Activated T-cell treated with anti-CD3 and anti-CD28 coated beads, Interleukin-2, amount 50 U/mL, for 48 hours (primary cell): ENCODE data around the gene CIDEC.
A peak's percentile ranks its signal among the peaks of the same experiment; 100 is the strongest.

Experiments used
- DNase-seq, 2 experiments: peaks; one replicate each; pipeline ENCODE4 v3.0.0-alpha.2; 2020

Gene CIDEC, protein sequence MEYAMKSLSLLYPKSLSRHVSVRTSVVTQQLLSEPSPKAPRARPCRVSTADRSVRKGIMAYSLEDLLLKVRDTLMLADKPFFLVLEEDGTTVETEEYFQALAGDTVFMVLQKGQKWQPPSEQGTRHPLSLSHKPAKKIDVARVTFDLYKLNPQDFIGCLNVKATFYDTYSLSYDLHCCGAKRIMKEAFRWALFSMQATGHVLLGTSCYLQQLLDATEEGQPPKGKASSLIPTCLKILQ

DNA sequence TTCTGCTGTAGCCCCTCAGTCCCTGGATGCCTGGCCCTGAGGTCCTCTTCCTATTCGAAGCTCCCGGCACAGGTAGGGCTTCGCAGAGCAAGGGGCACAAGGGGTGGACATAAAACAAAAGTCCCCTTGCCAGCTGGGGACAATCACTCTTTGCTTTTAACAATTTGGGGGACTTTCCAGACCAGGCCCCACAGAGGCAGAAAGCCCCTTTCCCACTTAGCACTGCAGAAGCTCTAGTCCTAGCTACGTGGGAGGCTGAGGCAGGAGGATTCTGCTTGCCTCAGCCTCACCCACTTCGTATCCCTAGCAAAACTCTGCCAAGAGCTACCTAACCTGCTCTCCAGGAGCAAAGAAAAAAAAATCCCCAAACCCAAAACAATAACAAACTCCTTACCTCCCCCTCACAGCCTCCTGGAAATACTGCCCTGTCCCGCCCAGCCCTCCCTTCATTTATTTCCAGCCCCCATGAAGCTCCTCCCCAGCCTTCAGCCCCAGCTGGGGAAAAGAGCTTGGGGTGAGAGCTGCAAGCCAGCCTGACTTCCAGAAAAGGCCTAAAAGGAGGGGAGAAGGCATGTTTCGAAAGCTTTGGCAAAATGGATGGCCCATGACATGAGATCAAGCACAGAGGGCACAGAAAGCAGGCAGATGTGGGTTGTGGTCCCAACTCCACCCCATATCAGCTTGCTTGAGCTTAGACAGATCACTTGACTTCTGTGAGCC is at the start of gene CIDEC:
CIDEC (minus strand) TSS at position 424 of the 720 bp plus-strand sequence. CDS start 1,767 bp downstream, outside the sequence.
- DNase-seq: no peak

DNA sequence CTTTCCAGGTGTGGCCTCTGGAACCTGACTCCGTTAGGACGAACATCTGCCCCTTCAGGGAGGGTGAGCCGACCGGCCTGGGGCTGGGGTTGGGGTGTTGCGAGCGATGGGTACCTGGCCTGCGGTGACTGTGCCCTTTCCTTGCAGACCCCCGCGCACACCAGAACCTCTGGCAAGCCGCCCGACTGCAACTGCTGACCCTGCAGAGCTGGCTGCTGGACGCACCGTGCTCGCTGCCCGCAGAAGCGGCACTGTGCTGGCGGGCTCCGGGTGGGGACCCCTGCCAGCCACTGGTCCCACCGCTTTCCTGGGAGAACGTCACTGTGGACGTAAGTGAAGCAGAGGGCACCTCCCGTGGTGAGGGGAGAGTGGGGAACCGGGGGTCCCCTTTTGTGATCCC is 48.1 kb upstream of the CIDEC start:
- no peak for DNase-seq

DNA sequence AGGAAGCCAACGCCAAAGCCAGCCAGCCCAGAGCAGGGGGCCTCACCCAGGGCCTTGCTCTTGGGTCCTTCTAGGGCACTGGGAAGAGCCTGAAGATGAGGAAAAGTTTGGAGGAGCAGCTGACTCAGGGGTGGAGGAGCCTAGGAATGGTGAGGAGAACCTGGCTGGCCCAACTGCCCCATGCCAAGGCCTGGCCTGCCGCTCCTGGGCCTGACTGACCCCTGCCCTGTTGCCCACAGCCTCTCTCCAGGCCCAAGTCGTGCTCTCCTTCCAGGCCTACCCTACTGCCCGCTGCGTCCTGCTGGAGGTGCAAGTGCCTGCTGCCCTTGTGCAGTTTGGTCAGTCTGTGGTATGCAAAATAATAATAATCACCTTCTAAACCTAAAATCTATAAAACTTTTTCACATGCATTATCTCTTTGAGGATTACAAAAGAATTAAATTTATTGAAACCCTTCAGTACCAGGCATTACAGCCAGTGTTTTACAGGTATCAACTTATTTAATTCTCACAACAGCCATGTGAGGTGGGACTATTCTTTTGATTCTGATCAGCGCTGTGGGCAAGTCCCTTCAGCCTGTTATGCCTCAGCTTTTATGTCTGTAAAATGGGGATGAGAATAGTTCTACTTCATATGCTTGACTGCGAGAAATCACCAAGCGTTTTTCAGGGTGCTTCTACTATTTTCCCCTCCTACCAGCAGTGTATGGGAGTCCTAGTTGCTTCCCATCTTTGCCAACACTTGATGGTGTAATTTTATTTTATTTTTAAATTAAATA is 38.4 kb upstream of the CIDEC start:
- no peak for DNase-seq

DNA sequence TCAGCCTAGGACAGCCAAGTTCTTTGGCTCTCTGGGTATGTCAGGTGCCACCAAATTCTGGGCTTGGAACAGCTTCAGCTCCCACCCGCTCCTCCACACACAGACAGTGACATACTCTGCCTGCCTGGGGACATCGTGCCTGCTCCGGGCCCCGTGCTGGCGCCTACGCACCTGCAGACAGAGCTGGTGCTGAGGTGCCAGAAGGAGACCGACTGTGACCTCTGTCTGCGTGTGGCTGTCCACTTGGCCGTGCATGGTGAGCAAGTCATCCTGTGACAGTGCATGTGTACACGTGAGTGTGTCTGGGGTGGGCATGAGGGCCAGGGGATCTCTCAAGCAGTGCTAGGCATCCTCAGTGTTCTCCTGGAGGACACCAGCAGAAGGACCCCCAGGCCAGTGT is 37.8 kb upstream of the CIDEC start:
- DNase-seq: no peak

DNA sequence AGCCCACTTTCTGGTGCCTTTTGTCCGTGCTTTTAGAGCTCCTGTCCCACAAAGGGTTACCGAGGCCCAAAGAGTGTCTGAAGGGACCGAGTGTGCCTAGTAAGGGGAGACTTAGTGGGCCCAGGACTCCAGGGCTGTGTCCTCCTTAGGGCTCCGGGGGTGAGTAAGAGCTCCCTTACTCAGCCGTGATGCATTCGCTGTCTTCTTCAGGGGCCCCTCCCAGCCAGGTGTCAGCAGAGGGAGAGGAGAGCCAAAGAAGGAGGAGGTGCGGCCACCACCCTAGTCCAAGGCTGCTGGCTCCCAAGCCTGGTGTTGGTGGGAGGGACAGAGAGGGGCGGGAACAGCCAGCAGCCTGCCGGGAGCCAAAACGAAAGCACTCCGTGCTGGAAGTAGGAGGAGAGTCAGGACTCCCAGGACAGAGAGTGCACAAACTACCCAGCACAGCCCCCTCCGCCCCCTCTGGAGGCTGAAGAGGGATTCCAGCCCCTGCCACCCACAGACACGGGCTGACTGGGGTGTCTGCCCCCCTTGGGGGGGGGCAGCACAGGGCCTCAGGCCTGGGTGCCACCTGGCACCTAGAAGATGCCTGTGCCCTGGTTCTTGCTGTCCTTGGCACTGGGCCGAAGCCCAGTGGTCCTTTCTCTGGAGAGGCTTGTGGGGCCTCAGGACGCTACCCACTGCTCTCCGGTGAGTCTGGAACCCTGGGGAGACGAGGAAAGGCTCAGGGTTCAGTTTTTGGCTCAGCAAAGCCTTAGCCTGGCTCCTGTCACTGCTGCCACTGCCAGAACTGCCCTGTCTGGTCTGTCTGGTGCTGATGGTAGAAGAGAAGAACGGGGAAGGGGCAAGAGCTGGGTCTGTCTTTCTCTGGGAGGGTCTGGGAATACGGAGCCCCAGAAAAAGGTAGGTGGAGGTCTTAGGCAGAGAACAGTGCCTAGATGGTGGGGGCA is 37.0 kb upstream of the CIDEC start, which contains the start of gene IL17RC:
IL17RC (plus strand) TSS at position 365 of the 947 bp plus-strand sequence; CDS start at position 583, 218 bp downstream.
- DNase-seq: peak; percentile 71 to 72

DNA sequence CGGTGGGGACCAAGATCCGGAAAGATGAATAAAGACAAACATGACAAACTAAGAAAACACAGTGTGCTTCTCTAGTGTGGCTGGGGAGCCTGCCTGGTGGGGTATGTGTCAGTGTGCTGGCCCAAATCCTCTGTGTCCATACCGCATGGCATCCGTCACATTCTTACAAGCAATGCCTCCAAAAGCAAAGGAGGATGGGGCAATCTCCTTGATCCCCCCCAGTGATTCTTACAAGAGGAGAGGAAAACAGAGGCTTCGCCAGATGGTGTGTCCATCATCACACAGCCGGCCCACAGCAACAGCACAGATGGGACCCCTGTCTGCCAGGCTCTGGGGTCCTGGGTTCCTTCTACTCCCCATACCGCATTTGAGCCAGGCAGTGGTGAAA is 36.3 kb upstream of the CIDEC start:
- no peak for DNase-seq

DNA sequence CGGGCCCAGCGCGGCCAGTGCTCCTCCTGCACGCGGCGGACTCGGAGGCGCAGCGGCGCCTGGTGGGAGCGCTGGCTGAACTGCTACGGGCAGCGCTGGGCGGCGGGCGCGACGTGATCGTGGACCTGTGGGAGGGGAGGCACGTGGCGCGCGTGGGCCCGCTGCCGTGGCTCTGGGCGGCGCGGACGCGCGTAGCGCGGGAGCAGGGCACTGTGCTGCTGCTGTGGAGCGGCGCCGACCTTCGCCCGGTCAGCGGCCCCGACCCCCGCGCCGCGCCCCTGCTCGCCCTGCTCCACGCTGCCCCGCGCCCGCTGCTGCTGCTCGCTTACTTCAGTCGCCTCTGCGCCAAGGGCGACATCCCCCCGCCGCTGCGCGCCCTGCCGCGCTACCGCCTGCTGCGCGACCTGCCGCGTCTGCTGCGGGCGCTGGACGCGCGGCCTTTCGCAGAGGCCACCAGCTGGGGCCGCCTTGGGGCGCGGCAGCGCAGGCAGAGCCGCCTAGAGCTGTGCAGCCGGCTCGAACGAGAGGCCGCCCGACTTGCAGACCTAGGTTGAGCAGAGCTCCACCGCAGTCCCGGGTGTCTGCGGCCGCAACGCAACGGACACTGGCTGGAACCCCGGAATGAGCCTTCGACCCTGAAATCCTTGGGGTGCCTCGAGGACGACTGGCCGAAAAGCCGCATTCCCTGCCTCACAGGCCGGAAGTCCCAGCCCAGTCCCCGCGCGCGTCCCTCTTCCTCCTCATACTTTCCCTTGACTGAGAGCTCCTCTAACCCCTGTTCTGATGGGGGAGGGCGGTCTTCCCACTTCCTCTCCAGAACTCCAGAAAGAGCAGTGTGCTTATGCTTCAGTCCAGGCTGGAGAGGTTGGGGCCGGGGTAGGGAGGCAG is 35.4 kb upstream of the CIDEC start:
- DNase-seq: peak; percentile 50 to 56

DNA sequence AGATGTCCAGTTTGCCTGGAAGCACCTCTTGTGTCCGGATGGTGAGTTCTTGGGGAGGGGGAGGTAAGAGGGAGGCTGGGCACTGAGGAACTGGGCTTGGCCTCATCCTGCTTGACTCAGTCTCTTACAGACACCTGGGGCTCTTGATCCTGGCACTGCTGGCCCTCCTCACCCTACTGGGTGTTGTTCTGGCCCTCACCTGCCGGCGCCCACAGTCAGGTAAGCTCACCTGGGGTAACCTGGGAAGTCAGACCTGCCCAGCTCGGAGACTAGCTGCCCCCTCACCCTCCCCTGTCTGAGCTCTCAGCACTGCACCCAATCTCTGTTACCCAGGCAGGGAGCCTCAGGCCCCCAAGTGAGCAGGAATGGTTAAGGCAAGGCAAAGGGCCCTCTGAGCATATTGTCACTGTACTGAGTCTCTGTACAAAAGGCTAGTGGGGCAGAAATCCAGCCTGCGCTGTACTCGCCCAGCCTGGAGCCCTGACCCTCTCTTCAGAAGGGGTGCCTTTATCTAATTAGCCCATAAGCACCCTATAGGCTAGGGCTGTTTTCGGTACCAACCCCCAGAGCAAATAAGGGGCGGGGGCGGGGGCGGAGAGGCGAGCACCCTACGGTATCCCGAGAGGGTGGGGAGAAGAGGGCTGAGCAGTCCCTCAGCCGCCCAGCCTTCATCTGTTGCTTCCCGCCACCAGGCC is 34.7 kb upstream of the CIDEC start:
- no peak for DNase-seq

DNA sequence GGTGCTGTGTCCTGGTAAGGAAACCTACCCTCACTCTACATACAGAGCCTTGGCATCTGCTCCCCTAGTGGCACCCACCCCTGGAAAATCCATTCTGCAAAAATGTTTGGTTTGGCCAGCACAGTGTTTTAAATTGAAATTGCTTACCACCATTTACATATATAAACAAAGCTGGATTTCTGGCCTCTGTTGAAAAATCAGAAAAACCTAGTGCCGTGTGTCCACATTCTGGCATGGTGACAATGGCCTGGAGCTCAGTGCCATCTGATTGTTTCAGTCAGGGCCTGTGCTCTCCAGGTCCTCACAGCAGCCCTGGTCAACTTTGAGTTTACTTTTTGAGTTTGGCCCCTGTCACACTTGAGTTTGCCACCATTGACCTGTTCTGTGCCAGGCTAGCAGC is 34.0 kb upstream of the CIDEC start:
- no peak for DNase-seq

DNA sequence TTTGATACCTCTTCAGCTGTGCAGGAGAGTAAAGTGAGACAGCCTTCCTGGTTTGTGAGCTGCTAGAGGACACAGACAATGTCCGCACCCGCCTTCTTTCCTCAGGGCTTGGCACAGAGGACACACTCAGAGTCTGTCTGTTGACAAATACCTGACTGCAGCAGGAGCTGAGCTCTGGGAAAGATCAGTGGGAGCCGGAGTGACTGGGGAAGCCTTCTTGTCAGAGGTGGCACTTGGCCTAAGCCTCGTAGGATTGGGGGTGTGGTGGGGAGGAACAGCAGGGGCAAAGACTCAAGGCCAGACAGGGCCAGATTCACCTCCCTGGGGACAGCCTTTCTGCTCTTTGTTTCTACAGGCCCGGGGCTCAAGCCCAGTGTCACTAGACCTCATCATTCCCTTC is 33.5 kb upstream of the CIDEC start:
- DNase-seq: no peak

DNA sequence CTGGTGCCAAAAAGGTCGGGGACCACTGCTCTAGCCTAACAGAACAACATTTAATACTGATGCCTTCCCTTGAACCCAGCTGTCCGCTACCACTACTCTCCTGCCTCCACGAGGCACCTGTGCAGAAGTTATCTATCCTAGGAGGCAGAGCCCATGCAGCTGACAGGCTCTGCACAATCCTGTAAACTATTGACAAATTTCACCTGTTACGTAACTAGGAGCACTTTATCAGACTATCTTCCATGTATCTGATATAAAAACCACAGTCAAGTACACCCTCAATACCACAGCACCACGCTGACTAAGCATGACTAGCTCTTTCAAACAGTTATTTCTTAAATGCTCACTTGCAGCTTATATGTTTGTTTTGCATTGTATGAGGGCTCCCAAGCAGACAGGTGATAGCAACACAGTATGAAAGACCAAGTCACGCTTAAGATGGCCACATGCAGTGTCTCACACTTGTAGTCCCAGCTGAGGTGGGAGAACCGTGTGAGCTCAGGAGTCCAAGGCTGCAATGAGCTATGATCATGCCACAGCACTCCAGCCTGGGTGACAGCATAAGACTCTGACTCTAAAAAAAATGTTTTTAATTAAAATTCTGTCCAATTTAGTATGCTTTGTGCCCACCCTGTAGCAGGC is 32.4 kb upstream of the CIDEC start:
- no peak for DNase-seq

DNA sequence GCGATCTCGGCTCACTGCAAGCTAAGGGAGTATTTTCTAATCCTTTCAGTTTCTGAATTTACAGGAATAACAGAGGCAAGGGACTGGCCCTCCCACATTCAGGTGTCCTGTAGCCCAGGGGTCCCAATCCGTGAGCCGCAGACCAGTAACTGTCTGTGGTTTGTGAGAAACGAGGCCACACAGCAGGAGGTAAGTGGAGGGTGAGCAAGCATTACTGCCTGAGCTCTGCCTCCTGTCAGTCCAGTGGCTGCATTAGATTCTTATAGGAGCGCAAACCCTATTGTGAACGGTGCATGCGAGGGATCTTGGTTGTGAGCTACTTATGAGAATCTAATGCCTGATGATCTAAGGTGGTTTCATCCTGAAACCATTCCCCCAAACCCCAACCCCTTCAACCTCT is 31.8 kb upstream of the CIDEC start:
- no peak for DNase-seq

DNA sequence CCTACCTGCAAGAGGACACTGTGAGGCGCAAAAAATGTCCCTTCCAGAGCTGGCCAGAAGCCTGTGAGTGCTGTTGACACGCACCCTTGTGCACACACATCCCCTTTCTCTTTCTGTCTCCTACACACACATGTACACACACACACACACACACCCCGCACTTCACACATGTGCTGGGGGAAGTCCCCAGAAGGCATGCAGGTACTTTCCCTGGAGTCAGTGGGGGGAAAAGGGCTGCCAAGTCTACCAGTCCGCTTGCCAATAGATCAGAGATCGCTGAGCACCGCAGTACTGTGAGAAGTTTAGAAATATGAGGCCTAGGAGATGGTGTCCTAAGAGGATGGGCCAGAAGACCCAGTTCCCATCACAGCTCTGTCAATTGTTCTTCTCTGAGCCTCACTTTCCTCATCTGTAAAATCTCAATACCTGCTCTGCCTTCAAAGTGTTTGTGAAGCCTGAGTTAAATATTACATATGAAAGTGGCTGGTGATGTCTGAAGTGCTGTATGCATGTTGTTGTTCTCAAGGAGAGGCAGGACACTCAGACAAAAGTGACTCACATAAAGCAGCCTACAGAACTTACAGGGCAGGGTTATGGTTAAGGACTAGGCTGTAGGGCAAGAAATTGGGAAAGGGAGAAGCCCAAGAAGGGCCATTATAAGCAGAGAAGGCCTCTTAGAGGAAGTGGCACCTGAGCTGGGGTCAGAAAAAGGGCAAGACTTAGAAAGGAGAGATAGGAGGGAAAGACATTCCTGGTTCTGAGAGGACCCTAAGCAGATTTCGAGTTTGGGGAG is 29.4 kb upstream of the CIDEC start:
- no peak for DNase-seq

DNA sequence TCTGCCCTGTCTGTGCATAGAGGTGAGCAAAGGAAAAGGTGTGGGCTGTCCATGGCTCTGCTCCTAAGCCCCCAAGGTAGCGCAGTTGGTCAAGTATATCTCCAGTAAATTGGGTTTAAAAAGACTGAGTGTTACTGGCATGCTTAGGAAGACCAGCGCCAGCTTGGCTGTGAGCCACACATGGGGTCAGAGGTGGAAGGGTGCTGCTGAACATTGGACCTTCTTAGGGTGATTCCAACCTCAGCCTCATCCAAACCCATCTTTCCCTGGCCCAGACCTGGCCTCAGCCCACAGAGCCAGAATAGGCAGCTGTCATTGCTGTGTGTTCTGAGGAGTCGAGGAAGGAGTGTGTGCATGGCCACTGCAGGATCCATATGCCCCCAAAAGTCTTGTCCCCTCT is 28.2 kb upstream of the CIDEC start:
- no peak for DNase-seq

DNA sequence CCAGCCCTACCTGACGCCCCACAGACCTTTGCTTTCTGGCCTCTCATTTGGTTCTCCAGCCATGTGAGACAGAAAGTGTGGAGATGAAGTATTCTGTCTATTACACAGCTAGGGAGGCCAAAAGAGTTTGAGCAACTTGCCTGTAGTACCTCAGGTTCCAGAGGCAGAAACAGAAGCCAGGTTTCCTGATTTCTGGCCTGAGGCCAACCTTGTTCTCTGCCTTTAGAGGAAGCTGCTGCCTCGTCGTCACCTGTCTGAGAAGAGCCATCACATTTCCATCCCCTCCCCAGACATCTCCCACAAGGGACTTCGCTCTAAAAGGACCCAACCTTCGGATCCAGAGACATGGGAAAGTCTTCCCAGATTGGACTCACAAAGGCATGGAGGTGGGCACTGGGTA is 26.4 kb upstream of the CIDEC start:
- no peak for DNase-seq

DNA sequence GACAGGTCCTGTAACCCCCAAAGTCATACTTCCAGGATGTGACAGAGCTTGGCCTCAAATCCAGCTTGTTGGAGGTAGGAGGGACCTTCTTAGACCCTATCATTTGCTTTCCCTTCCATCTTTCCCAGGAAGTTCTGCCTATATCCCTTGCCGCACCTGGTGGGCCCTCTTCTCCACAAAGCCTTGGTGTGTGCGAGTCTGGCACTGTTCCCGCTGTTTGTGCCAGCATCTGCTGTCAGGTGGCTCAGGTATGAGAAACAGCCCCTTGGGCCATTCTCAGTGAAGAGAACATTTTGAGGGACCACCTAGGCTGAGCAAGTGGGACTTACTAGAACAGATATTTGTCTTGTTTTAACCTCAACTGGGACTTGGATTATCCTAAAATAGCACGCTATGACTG is 23.9 kb upstream of the CIDEC start:
- DNase-seq: no peak

DNA sequence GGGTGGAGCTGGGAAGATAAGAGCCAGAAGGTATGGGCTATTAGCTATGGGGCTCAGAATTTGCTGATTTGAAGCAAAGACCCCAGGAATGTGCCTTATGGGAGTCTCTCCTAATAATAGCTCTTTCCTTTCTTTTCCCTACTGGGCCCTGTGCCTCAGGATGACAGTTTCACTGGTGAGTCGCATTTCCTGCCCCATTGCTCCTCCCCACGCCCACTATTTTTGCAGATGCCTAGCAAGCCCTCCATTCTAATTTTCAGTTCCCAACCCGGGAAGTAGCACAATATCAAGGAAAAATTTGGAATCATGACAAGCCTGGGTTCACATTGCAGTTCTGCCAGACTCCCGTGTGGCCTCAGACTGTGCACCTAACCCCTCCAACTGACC is 23.2 kb upstream of the CIDEC start:
- DNase-seq: peak in 1 of 2 experiments; percentile 42

DNA sequence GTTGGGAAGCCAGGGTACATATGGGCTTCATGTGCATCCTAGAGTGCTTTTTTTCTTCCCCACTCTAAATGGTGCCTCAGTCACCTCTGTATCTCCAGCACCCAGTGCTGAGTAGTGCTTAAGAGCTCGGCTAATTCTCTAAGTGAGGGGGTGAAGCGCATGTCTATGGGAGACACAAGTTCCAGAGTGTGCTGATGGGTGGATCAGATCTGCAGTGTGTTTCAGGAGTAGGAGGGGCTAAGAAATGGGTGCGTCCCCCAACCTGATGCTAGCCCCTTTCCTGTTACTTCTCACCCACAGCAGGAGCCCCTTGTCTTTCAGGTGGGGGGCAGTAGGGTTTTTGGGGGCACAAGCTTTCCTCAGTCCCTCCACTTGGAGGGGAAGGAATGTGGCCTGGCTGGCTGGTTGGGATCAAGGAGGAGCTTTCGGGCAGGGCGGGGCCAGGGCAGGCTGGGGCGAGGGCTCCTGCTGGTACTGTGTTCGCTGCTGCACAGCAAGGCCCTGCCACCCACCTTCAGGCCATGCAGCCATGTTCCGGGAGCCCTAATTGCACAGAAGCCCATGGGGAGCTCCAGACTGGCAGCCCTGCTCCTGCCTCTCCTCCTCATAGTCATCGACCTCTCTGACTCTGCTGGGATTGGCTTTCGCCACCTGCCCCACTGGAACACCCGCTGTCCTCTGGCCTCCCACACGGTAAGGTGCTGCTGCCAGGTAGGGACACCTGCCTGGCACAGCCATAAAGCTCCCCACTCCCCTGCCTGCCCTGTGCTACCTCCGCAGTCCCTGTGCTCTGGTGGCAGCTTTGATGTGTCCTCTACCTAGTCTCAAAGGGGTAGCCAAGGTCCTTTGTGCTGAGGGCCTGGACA is 22.6 kb upstream of the CIDEC start, which contains the start of gene IL17RE:
IL17RE (plus strand) TSS at position 477 of the 866 bp plus-strand sequence; CDS start at position 562, 85 bp downstream.
- peak; percentile 36 to 42 for DNase-seq
